Stimulated activated CD4-positive, alpha-beta T cell treated with anti-CD3 and anti-CD28 coated beads, Interleukin-2, amount 100 ng/mL, for 24 hours (primary cell): Measurements from ENCODE around the gene ZDHHC3.

ENCODE experiments used
- DNase-seq, 2 donors: peaks; one replicate each; pipeline ENCODE4 v3.0.0-alpha.2; 2020

Gene ZDHHC3, protein sequence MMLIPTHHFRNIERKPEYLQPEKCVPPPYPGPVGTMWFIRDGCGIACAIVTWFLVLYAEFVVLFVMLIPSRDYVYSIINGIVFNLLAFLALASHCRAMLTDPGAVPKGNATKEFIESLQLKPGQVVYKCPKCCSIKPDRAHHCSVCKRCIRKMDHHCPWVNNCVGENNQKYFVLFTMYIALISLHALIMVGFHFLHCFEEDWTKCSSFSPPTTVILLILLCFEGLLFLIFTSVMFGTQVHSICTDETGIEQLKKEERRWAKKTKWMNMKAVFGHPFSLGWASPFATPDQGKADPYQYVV

DNA sequence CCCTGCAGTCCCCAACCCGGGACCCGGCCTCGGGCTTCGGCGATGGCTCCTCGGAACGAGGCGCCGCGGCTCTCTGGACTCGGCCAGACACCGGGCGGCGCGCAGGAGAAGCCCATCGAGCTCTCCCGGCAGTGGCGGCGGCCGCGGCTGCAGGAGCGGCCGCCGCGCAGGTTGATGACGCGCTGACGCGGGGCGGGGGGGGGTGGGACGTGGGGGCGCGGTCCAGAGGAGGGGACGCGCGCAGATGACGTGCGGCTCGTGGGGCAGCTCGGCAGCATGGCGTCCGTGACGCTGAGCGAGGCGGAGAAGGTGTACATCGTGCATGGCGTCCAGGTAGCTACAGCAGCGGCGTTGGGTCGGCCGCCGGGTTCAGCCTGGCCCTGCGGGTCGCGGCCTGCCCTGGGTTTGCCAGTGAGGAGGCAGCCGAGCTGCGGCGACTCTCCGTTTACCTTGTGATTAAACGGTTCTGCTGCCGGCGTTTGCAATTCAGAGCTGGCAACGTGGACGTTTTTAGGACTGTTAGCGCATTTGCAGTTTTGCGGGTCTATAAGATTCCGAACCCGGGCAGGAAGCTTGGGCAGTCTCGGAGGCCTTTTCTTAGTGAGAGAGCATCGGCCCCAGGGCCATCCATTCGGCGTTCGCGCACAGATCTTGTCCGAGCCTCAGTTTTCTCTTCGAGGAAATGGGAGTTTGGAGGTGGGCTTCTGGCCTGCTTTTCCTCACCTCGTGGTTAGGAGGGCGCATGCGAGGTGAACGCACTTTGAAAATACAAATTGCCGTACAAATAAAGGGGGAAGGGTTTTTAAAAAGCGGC is at the start of gene ZDHHC3, which contains the start of gene EXOSC7:
TSS of gene ZDHHC3 (minus strand) at position 173 of the 814 bp plus-strand sequence. CDS start 16,738 bp downstream, outside the sequence.
TSS of gene EXOSC7 (plus strand) at position 243 of the 814 bp plus-strand sequence. CDS start at position 277, 34 bp downstream.
- DNase-seq = peak; percentile 86

DNA sequence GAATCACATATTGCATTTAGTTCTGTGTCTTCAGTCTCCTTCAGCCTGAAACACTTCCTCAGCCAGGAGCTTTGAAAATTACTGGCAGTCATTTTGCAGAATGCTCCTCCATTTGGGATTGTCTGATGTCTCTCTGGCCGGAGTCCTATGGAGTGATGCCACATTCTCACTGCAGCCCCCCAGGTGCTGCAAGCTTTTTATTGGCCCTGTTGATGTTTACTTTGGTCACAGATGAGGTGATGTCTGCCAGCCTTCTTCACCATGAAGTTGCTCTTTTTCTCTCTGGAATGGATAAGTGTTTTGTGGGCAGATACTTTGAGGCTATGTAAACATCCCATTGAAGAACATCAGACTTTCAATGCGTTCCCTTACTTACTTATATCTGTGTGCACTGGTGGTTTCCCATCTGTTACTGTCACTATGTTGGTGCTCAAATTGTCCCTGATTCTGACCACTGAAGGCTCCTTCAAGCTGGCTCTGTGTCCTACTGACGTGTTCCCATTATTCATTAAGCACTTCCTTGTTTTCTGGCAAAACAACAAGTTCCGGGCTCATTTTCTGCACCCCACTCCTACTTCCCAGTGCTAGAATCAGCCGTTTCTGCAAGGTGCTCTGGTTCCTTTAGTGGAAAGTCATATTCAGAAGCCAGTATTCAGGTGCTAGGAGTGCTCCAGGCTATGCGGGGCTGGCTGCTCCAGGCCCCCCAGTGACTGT is 48.7 kb upstream of the ZDHHC3 start:
- DNase-seq = no peak

DNA sequence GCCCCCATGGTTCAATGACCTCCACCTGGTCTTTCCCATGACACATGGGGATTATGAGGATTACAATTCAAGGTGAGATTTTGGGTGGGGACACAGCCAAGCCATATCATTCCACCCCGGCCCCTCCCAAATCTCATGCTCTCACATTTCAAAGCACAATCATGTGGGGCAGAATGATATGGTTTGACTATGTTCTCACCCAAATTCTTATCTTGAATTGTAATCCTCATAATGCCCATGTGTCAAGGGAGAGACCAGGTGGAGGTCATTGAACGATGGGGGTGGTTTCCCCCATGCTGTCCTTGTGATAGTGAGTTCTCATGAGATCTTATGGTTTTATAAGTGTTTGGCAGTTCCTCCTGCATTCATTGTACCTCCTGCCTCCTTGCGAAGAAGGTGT is 47.7 kb upstream of the ZDHHC3 start:
- DNase-seq = no peak

DNA sequence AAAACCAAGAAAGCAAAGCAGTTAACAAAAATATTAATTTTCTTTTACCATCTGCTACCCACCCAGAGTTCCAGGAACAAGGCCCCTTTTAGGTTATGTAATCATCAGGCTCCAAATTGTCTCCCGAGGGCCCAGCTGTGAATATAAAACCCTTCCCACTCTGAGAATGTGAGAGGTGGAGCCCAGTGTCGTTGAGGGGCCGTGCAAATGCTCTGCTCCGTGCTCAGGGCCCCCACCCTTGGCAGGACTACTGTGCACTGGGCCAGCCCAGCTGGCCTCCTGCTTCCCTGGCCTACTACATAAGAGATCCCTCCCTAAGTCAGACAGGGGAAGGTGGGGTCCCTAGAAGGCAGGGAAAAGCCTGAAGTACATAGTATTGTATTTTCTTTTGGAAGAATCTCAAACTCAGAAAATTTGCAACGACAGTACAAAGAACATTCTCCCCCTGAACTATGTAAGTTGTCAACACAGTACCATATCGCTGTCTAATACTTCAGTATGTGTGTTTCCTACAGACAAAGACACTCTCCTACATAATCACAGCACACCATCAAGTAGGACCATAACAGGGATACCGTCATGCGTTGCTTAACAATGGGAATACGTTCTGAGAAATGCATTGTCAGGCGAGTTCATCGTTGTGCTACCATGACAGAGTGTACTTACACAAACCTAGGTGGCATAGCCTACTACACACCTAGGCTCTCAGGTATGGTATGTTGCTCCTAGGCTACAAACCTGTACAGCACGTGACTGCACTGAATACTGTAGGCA is 45.7 kb upstream of the ZDHHC3 start:
- no peak for DNase-seq

DNA sequence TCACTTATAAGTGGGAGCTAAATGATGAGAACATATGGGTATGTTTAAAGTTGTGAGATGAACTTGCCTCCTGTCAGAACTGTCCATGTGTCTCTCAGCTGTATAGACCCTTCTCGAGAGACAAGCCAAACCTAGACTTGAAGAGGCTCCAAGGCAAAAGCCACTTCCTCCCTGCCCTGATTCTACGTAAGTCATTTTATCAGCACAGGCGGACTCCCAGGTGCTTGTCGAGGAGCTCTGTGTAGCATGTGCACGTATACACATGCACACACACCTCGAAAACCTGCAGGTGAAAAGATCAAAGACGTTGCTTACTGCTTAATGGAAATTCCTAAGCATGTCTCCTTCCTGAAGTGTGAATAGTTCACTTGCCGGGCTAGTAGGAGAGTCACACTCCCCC is 44.6 kb upstream of the ZDHHC3 start:
- DNase-seq = no peak

DNA sequence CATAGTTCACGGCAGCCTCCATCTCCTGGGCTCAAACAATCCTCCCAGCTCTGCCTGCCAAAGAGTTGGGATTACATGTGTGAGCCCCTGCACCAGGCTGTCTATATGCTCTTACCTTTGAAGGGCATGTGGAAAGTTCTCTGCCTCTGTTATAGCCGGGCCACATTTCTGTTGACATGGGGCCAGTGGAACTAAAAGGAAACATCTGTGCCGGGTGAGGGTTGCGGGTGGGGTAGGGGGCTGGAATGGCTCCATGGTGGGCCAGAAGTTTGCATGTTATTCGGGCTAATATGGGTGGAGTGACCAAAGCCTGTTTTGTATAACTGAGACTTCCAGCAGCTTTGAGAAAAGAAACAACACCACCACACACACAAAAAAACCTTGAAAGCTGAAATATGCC is 41.8 kb upstream of the ZDHHC3 start:
- no peak for DNase-seq

DNA sequence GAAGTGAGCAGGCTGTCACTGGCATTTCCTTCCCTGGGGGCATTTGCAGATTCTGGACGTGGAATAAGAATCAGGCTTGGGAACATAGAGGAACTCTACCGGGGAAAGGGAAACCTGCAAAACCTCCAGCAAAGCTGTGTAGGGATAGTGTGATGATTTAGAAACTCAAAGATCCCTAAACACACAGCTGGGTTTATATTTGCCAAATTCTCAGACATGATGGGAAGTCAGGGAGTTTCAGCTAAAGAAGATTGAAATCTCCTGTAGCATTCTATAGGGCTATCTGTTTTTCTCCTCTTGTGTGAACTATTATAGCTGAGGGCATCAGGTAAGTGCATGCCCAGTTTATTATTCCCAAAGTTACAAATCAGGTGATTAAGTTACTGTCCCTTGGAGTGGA is 40.9 kb upstream of the ZDHHC3 start:
- DNase-seq = no peak

DNA sequence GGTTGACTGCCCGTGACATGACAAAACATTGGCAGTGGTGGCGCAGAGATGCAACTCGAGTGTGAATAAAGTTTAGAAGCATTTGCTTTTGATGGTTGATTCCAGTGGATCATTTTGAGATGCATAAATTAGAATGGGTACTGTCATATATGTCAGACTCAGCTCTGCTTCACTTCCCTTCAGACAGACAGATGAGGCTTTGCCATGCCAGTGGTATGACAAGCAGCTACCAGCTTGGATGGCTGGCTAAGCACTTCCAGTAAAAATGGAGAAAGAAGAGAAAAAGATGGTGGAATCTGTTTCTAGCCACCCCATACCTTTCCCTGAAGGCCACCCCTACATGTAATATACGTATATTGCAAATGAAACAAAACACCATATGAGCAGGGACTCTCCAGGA is 36.6 kb upstream of the ZDHHC3 start:
- no peak for DNase-seq

DNA sequence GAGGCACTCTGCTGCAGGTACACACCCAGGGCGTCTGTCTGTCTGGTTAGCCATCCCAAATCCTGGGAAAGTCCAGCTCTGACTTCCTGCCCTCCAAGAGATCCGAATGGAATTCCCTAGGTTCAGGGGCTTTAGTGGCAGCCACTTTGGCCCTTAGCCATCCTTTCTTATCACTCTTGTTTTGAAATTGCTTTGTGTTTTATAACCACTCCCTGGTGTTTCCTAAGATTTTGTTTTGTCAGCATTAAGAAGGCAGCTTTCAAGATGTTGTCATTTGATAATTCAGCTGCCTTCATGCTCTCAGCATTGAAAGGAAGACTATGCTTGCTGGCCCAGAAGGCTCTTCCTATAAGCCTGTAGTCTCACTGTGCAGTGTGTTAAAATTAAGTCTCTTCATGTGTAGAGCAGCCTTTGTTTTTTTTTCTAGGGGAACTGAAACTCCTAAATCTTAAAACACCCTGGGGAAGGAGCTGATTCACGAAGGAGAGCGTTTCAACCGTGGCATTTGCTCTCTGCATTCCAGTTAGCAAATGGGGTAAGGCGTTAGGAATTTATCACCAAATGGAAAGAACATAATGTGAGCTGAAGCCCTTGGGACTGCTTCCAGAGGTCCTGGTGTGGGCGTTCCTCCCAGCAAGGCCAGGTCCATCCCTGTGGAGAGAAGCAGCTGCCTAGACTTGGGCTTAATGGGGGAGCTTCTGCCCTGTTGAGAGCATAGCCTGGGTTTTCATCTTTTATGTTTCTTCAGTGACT is 36.0 kb upstream of the ZDHHC3 start:
- DNase-seq = no peak

DNA sequence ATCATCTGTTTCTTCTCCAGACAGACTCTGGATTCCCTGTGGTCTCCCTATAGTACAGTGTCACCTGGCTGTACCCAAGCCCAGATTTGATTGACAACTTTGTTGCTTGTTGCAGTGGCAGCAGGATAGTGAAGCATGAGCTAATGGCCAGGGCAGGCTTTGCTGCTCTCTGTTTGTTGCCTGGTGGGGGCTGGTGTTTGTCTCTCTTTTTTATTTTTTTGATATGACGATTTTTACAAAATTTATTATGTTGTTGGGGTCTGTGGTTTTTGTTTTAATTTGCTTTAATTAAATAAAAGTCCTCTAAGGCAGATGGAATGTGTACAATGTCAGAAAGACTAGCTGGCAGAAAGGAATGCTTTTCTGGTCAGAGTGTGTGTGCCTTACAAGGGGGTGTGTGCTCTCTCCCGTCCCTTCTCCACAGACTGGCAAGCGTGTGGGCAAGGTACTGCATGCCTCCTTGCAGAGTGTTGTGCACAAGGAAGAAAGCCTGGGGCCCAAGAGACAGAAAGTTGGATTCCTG is 34.9 kb upstream of the ZDHHC3 start:
- no peak for DNase-seq

DNA sequence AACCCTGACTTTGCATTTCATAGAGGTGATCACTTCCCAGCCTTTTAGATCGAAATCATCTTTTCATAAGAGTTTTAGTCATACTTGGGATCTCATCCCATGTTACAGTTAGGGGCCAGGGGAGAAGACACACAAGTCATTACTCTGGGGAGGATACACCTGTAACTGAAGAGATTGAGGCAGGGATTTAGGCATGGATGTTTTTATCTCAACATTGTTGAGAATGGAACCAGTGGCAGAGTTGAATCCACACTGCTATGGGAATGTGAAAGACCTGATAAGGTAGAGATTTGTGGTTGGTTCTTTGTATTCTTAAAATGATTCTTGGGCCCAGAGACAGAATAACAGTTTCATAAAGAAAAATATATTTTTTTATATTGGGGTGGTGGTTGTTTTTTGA is 33.9 kb upstream of the ZDHHC3 start:
- no peak for DNase-seq

DNA sequence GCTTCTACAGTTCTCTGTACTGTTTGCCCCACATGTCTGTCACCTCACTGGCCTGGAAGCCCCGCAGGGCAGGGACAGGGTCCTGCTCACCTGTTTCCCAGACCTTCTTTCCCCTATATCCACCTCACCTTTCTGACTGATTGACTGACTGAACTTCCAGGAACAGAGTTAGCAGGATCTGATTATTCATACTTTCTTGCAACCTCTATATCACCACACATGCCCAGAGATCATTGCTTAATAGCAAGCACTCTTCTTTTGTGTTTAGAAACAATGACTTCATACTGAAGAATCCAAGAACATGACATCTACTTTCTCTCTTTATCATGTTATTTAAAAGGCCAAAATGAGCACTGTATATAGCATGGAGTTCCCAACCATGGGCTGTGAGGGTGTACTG is 32.1 kb upstream of the ZDHHC3 start:
- DNase-seq = no peak

DNA sequence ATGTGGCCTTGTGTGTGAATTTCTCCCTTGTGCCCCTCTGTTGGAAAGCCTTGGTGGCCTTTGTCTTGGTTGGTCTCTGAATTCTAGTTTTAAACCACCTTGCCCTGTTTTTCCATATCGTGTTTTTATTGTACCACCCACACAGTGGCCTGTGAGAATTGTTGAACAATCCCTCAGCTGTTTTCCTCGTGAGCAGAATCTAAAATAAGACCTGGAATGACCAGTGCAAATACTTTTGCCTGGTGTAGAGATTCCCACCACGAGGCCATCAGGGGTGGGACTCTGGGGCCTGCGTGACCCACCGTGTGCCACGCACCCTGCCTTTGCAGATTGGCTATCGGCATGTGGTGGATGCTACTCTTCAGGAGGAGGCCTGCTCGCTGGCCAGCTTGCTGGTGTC is 31.1 kb upstream of the ZDHHC3 start:
- DNase-seq = no peak

DNA sequence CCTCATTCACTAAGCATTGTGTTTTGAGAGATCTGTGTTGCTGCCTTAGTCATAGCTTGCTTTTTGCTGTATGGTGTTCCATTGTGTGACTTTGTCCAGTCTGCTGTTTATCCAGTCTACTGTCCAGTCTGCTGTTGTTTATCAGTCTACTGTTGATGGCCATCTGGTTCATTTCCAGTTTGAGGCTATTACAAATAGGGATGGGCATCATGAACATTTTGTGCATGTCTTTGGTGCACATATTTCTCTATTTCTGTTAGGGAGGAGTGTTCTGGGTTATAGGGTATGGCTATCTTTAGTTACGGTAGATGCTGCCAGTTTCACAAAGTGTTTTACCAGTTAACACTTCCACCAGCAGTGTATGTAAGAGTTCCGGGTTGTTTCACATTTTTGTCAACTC is 27.9 kb upstream of the ZDHHC3 start:
- no peak for DNase-seq

DNA sequence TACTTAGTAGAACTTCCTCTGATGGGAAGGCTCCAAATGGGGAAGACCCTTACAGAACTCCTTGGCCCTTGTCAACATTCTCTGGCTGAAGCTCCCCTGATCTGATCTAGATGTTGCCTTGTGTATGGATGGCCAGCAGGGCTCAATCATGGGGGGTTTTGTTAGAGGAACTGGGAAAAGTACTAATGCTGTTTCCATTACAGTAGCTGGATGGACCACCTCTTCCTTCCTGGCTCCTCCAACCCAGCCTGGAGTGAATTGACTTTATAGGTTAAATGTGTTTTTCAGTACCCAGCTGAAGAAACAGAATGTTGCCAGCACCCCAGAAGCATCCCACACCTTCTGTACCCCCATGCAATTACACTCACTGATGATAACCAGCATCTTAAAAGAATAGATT is 27.4 kb upstream of the ZDHHC3 start:
- no peak for DNase-seq

DNA sequence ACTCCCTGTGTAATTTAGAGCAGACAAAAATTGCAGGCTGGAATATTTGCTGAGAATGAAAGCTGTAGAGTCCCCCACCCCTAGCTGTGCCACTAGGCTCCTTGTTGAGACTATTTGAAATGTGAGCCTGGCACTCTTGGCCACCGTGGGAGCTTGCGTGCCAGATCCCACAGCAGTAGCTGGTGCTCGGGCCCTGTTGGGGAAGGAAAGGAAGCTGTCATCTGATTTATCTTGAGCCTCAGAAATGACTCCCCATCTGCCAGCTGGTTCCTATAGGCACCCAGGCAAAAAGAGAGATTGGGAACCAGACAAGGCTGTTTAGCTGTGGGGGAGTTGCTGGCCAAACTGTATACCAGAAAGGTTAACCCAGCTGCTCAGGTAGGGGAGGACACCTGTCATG is 26.7 kb upstream of the ZDHHC3 start:
- DNase-seq = no peak

DNA sequence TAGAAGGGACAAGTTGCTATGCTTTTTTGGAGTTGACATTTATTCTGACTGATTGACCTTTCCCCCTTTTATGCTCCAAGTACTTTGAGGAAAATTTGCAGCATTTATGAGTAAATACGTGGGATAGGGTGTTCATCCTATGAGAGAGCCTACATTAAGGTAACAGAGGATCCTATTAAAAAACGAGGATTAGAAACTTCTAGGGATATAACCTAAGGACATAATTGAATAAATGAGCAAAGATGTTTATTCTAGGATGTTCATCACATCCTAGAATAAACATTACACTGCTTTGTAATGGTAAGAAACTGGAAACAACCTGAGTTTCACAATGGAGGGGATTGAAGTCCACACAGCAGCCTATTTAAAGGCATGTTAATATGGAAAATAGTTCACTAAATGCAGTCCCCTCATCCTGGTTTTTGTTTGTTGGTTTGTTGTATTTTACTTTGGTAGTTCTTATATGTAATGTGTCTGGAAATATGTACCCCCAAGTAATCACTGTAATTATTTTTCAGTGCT is 26.2 kb upstream of the ZDHHC3 start:
- no peak for DNase-seq

DNA sequence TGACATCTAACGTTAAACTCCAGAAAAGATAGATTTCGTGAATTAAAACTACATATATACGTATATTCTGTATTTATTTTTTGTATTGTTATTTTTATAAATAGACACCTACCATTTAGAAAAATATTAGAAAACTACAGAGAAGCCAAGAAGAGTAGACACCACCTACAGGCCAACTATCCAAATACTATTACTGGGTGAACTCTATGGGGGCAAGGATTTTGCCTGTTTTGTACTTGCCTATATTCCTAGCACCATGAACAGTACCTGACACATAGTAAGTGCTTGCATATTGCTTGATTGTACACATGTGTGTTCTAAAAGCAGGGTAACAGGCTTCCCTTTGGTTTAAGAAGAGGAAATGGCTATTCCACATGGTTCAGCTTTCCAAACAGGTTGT is 25.8 kb upstream of the ZDHHC3 start:
- DNase-seq = no peak

DNA sequence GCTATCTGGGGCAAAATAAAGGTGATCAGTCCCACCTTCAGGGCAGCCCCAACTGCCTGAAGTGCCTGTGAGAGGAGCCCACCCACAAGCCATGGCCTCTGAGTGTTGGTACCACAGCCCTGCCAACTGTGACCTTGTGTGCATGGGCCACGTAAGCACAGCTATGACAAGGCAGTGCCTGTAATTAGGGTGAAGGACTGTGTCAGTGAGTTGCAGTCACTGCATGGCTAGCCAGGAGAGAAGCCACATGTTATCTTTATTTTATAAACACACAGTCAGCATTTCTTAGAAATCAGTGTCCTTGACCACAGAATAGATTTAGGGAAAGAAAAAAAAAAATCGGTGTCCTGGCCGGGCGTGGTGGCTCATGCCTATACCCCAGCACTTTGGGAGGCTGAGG is 24.8 kb upstream of the ZDHHC3 start:
- DNase-seq = no peak

DNA sequence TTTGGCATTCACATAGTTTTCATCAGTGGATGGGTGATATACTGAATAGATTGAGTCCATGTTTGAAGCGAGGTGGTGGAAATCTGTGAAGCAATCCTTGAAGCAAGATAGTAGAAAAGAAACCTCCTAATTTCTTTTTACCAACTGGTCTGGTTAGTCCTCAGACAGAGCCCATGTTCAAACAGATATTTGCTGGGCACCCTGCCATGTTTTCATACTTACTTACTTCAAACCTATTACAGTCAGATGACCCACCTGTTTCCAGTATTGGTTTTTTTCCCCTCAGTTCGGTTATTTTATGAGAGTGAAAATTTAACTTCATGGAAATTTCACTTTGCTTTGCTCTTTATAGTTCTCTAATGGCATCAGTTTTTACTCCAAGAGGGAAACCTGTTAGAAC is 23.8 kb upstream of the ZDHHC3 start:
- no peak for DNase-seq

DNA sequence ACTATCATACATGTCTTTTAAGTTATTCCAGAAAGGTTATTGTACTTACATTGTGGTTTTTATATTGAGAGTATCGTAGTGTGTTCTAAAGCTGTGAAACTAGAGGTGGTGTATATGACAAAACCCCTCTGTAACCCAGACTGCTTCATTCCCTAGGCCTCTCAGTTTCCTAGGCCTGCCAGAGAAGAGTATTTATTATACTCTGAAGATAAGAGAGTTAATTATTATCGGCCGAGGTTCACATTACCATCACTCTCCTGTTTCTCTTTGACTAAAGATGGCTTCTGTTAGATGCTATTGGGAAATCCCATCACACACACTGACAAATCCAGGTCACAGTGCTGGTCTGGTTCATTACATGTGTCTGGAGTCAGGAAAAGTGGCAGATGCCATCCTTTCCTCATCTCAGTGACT is 20.6 kb upstream of the ZDHHC3 start:
- no peak for DNase-seq
